Middle frontal gyrus (tissue), 1 donor: ENCODE measurements around the gene ARPP21.
"Not testable (repeated sequence)": the region's sequence is repeated elsewhere in the genome, so short reads cannot be mapped to it uniquely, and the experiment has no call there.

Source experiments
- DNase-seq: peaks from one replicate; pipeline ENCODE4 v3.0.0-alpha.2; 2015; ENCODE audit warnings: low spot score; ENCODE audit errors: extremely low spot score

The ARPP21 gene

DNA sequence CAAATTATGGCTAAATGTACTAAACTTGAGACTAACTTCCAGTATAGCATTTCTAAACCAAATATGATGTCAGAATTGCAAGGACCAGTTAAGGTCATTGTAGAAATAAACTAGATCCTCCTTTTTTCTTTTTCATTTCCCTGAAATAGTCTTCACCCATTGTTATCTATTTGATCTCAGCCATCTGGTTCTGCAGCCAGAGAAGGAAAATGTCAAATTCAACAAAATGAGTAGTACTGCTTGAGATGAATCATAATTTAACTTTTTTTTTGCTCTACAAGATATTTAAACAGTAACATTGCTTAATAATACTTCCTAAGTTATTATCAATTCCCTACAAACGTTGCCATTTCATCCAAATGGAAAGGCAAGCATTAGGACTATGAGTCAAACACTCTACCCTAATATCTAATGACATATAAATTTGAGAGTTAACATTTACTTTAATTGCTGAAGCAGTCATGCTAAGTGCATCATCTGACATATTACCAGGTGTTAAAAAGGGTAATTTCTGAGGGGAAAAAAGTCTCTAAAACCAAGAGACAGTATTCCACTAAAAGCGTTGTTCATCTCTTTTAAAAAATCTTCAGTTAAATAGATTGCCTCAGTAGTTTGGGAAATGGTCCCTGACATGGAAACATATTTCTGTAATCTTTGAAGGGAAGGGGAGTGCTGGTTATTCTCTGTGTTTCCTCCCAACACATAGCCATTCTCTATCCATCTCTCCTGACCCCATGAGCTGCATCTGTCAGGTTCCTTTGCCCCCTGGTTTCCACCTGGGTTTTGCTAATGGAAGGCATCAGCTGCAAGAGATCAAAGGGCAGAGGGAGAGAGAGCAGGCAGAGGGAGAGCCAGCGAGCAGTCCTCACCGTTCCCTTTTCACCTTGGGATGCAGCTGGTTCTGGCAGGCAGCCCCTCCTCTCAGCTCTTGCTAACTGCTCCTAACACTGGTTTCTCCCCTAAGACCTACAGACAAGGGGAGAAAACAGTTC lies 138.5 kb downstream of the ARPP21 start:
- no peak for DNase-seq

DNA sequence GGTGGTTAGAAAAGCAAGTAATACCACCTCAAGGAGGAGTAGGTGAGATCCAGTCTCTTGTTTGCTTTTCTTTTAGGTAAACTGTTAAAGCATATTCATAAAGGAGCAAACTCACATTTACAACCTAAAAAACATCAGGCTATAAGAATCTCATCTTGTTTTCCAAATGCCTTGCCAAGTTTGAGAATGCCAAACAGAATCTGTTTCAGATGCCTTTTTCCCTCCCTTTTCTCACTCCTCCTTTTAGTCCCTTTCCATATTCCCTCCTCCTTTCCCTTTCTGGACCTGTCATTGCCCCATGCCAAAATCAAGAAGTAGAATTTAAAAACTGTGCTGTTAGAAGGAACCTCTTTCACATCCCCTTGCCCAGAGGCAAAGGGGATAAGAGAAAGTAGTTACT lies 140.3 kb downstream of the ARPP21 start:
- DNase-seq, result no peak

DNA sequence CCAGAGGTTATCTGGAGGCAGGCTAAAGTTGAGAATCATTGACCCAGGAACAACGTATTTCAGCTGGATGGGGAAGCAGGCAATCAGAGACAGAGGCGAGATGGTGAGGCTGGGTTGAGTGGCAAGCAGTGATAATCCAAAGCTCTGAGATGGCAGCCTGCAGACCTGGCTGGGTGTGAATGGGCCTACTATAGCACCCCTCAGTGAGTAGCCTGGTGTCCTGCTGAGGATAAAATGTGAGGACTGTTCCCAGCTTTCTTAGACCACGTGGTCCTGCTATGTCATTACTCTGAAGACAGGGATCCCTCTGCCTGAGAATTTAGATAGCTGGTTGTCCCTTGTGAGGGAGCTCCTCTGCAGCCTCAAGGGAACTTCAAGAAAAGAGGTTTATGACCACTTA lies 141.5 kb downstream of the ARPP21 start:
- DNase-seq, result no peak

DNA sequence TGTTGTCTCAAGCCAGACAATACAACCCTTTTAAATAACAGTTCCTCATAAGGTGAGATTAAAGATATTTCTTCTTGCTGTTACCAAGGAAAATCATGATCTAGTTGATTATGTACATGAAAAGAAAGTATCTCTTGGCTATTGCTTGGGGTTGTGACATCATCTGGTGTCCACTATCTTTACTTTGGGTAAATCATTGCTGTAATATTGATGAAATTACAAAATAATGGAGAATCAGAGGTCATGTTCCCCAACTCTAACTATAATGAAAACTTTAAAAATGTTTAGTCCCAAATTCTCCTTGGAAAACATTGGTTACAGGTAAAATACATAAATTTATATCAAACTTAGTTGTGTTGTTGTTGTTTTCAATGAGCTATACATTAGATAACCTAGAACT lies 142.2 kb downstream of the ARPP21 start:
- DNase-seq, result no peak

DNA sequence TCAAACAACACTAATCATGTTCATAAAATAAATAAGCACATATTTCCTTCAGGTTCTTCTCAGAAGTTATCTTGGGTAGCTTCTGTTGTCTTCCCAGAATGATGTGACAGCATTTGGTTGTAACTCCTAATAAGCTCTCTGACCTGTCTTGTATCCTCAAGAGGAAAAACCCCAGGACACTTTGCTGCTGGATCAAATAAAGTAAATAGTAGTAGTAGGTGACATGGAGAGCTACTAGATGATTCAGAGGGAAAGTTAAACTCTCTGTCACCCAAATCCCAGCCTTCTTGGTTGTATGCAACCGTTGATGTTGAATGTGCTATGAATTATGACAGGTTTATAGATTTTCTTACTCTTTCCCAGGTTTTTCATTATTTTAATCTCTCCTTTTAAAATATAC lies 143.0 kb downstream of the ARPP21 start:
- DNase-seq, result no peak

DNA sequence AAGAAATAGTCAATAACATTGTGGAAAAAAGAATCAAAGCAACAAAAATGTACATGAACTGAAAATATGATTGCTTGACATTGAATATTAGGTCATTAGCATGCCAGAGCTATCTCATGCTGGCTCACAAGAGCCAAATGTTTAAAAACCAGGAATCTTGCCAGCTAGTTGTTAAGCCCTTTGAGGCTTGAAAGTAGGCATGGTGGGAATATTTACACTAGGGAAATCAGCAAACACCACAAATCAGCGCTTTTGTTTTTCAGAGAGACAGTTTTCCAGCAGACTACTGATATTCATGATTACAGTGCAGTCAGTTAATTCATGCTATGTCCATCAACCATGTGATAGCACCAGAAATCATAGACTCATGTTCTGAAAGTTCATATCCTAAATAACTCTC lies 144.8 kb downstream of the ARPP21 start:
- DNase-seq, result no peak

DNA sequence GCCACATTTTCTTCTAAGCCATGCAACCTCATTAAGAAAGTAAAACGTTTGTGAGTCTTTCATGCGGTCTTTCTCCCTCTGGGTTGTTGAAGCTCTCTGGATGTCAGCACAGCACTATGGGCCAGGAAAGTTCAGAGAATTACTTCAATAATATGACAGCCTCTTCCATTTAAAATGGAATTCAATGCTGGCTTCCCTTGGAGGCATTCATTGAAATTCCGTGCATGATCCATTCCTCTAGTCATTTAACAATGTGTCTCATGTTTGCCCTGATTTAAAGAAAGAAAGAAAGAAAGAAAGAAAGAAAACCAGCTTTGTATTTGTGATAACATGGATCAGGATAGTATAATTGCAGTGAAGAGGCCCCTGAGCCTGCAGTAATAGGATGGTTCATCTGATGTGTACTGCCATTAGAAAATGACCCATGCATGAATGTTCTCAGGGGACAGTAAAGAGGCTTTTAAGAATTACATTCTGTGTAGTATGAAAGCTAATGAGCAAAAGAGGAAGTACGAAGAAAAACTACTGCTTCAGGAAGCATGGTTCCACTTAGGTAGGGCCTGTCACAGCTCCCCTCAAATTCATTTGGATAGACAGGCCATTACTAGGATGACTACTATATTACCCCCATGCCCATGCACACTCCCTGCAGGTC lies 146.0 kb downstream of the ARPP21 start:
- no peak for DNase-seq

DNA sequence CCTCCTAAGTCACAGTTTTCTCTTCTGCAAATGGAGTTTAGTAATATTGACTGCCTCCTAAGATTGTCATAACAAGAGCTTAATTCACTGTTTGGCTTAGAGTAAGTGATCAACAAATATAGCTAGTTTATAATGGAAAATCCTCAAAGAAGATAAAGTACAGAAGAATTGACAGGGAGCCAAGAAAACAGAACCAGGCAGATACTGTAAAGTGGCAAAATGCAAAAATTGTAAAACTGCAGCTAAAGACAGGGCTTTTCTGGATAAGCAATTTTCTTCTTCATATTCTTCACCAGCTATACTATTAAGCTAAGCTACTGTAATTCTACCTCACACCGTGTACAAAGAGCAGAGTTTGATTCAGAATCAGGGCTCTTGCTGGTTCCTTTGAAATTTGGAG lies 148.6 kb downstream of the ARPP21 start:
- DNase-seq, result no peak

DNA sequence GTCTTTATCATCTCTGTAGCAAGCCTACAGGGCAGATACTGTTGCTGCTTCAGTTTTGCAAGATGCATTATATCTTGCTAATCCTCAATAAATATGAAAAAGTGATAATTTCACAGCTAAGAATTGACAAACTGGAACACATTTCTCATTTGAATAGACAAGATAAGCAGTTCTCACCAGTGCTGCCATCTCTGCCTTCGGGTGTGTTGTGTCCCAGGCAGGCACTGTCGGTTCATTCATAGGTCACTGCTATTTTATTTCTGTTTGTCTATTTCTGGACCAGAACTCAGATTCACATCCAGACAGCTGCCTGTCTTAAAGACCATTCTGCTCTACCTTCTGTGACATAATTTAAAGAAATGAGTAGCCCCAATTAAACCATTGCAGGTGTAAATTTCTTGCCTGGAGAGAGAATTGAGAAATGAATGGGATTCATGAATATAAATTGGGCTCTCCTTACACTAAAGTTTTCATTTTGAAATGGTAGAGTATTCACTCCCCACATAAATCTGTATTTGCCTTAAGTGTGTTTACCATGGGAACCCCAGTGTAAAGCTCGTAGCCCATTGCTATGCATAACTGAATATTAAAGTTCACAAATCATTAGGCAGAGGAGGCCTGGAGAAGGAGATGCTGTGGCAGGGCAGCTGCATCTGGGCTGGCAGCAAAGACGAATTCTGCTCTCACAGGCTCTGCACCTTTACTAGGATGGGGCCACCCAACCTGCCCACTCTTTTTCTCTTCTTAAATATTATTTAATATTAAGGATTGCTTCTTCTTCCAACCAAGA lies 149.9 kb downstream of the ARPP21 start:
- no peak for DNase-seq

DNA sequence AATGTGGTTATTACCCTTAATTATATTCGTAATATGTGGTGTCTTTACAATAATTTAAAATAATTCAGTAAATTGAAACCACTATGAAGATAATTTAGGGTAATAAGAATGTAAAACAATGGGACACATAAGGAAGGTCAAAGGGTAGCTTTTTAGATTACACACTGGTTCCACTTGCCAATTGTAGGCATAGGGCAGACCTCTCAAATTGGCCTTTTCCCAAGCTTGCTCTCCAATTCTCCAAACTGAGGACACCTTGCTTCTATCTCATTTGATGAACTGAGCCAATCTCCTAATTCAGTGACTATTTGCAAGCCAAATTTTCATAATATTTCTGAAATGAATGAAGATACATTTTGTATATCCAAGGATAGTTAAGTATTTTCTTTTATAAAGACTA lies 151.4 kb downstream of the ARPP21 start:
- no peak for DNase-seq

DNA sequence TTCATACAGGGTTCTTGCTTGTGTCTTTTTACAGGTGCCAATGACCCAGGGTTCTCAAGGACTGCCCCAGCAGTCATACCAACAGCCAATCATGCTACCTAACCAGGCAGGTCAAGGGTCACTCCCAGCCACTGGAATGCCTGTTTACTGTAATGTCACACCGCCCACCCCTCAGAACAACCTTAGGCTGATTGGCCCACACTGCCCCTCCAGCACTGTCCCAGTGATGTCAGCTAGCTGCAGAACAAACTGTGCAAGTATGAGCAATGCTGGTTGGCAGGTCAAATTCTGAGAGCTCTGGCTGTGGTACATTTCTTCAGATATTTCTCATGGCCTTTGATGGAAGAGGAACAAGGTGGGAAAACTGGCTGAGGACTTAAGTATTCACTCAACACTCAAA lies 154.3 kb downstream of the ARPP21 start:
- no peak for DNase-seq

DNA sequence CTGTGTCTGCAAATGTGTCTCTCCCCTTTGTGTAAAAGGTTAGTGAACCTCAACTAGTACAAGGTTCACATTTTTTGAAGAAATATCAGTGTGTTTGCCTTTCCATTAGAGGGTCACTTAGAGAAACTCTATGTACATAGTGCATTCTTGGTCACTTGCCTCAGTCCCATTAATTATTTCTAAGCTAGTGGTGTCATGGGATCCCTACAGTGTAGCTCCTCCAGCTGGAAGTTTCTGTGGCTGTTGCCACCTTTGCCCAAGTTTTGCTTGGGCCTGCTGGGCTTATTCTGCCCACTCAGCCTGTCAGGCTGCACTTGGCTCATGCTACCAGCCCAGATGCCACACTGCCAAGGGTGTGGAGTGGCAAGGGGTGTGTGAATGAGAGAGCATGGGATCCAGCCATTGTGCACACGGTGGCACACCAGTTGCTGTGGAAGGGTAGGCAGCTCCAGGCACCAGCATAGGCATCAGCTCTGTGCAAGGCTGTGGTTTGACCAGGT lies 161.7 kb downstream of the ARPP21 start:
- DNase-seq, result no peak

DNA sequence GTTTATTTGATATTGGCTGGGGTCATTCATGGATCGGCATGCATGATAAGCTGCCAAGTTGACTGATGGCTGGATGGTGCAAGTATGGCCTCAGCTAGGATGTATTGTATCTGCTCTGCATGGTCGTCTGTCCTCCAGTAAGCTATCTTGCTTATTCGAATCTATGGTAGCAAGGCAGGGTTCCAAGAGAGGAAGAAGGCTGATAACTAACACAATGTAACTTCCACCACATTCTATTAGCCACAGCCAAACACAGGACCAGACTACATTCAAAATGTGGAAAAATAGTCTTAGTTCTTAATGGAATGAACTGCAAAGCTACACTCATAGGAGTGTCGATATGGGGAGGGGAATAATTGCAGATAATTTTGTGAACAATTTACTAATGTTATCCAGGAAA lies 175.2 kb downstream of the ARPP21 start:
- no peak for DNase-seq

DNA sequence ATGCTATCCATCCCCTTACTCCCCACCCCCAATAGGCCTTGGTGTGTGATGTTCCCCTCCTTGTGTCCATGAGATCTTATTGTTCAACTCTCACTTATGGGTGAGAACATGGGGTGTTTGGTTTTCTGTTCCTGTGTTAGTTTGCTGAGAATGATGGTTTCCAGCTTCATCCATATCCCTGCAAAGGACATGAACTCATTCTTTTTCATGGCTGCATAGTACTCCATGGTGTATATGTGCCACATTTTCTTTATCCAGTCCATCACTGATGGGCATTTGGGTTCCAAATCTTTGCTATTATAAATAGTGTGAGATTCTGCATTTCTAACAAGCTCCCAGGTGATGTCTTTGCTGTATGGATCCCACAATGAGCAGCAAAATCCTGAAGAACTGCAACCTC lies 176.5 kb downstream of the ARPP21 start:
- DNase-seq, result not testable (repeated sequence)

DNA sequence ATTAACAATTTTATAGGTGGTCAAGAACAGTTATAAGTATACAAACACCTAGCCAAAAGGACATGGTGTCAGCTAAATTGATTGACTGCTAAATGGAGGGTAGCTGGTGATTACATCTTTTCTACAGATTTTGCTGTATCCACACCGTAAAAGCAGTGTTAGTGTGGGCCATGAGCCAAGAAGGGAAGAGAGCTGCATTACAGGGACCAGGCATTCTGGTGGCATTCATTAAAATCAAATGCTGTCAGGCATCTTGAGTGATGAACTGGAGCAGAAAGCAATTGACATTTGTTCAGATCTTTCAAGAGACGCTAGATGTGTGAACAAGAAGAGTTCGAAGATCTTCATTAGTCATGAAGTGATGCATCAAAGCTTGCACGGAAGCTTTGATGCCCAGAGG lies 177.9 kb downstream of the ARPP21 start:
- DNase-seq, result no peak

DNA sequence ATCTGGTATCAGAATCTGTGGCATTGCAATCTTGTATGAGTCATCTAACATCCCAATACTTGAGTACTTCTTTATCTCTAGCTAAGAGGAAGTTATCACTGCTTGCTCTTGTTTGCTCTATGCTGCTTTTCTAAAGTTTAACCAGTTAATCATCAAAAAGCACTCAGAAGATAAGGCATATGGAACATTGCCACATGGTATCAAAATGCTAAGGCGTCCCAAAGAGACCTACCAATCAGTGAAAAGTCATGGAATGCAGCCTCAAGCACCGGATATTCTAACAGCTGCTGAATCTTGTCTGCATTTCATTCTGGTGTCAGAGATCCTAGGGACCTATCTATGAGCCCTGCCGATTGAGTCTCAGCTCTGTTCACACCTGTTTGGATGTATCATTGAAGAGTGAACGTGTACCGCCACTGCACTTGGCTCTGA lies 192.8 kb downstream of the ARPP21 start:
- no peak for DNase-seq
